Mesothelial cell of epicardium (in vitro differentiated cells): ENCODE results near the gene ALAD. TPM values are rescaled to one million over a fixed set of nuclear protein-coding genes. Genes with fewer than 3 reads are reported as not detected.
"Not testable (repeated sequence)": the region's sequence is repeated elsewhere in the genome, so short reads cannot be mapped to it uniquely, and the experiment has no call there.

Source experiments
- DNase-seq, 2 experiments: peaks; one replicate each; pipeline ENCODE4 v3.0.0; 2021; ENCODE audit warnings: low spot score in 2 of 2; ENCODE audit not compliant: unreplicated experiment in 2 of 2
- H3K27ac Mint-ChIP-seq: 2 replicates; pipeline ENCODE4 v1.8.0; 2021; ENCODE audit warnings: mixed read lengths
- H3K27me3 Mint-ChIP-seq: 2 replicates; pipeline ENCODE4 v1.8.0; 2021; ENCODE audit warnings: low read depth, mixed read lengths
- H3K36me3 Mint-ChIP-seq: 2 replicates; pipeline ENCODE4 v1.8.0; 2021; ENCODE audit warnings: mixed read lengths
- H3K4me1 Mint-ChIP-seq: 2 replicates; pipeline ENCODE4 v1.8.0; 2021; ENCODE audit warnings: mixed read lengths
- H3K4me3 Mint-ChIP-seq: 2 replicates; pipeline ENCODE4 v1.8.0; 2021; ENCODE audit warnings: mild to moderate bottlenecking, moderate library complexity, mixed read lengths
- H3K9me3 Mint-ChIP-seq: 2 replicates; pipeline ENCODE4 v1.8.0; 2021; ENCODE audit warnings: mixed read lengths
- total RNA-seq: library from RNA; stranded (reverse); gene quantifications from 3 replicates; pipeline ENCODE4 v1.2.1, GENCODE V29; 2021
- TF ChIP-seq, protein P1 (sequence below): fragments of 200-600 bp; sonication (generic); IDR thresholded peaks from one replicate; pipeline ENCODE4 v1.5.0; 2021; ENCODE audit warnings: antibody characterized with exemption; ENCODE audit not compliant: unreplicated experiment

Gene ALAD
- total RNA-seq, 1 donor from 2014 or later, result 45.6 TPM

- no peak for DNase-seq
- no peaks in the 10 kb centered on the region for H3K27me3 Mint-ChIP-seq
- TF ChIP-seq, protein P1, sequence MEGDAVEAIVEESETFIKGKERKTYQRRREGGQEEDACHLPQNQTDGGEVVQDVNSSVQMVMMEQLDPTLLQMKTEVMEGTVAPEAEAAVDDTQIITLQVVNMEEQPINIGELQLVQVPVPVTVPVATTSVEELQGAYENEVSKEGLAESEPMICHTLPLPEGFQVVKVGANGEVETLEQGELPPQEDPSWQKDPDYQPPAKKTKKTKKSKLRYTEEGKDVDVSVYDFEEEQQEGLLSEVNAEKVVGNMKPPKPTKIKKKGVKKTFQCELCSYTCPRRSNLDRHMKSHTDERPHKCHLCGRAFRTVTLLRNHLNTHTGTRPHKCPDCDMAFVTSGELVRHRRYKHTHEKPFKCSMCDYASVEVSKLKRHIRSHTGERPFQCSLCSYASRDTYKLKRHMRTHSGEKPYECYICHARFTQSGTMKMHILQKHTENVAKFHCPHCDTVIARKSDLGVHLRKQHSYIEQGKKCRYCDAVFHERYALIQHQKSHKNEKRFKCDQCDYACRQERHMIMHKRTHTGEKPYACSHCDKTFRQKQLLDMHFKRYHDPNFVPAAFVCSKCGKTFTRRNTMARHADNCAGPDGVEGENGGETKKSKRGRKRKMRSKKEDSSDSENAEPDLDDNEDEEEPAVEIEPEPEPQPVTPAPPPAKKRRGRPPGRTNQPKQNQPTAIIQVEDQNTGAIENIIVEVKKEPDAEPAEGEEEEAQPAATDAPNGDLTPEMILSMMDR, result no peak
- no peaks in the 10 kb centered on the region for H3K4me1 Mint-ChIP-seq
- H3K9me3 Mint-ChIP-seq, result no peaks in the 10 kb centered on the region
- H3K36me3 Mint-ChIP-seq, result peaks cover 38% of the 10 kb centered on the region
- no peak overlapping the region for H3K4me3 Mint-ChIP-seq
- H3K27ac Mint-ChIP-seq, result no peak overlapping the region
Observed at GRCh38 chr9:113388833-113389232, 12.3 kb downstream of the ALAD start.

DNA sequence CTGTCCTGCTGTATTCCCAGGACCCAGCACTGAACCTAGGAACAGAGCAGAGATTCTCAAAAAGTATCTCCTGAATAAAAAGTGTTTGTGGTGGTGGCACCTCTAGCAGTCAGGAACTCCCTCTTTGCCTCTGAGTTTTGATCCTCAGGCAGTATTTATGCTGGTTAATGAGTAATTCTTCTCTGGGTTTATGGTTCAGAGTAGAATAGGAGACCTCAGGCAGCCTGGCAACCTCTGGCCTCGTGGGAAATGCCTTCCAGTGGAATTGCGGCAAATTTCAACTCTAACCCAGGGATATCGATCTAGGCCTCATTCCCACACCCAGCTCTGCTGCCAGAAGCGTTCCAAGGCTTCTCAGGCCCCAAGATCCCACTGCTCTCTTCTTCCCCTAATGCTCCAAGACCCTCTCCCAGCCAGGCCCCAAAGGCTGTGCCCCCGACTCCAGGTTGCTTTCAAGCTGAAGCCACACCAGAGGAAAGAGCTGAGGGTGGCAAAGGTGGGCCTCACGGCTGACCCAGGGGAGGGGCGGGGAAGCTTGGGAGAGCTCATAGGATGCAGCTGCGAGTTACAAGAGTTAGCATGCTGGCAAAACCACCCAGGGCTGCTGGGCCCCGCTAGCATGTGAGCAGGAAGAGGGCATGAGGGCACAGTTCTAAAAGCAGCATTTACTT, 13.4 kb downstream of the ALAD start:
- no peak for DNase-seq
- Mint-ChIP-seq H3K4me3 (no peak overlapping the region), H3K27me3 (no peaks in the 10 kb centered on the region), H3K4me1 (no peaks in the 10 kb centered on the region), H3K36me3 (peaks cover 32% of the 10 kb centered on the region), H3K9me3 (no peaks in the 10 kb centered on the region), H3K27ac (no peak overlapping the region)
- TF ChIP-seq, protein P1, result no peak

DNA sequence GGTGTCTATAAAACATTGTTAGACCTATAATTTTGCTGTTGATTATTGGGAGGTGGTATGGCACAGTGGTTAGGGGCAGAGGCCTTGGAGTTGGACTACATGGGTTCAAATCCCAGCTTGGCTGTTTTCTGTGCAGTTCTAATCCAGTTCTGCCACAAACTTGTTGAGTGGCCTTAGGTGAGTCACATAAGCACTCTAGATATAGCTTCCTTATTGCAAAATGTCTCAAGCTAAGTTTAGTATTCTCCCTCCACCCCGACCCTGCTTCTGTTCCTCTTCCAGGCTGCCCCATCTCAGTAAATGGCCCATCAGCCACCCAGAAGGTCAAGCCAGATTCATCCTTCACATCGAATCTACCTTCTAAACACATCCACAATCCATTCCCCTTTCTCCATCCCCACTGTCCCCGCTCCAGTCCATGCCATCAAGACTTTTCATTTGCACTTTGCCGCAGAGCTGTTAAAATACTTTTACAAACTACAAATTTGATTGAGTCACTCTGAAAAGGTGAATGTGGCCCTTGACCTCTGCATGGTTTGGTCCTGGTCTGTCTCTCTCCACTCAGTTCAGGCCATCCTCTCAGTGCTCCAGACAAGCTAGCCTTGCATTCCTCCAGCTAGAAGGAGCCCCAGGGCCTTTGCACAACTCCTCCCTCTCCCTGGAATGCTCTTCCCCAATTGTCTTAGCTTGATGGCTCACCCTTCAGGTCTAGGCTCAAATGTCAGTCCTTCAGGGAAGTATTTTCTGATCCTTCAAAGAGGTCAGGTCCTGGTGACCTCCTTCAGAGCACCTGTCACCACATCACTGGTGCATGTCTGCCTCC, 14.3 kb downstream of the ALAD start:
- H3K4me1 Mint-ChIP-seq, result peaks cover 7% of the 10 kb centered on the region
- H3K36me3 Mint-ChIP-seq, result peaks cover 28% of the 10 kb centered on the region
- peak overlapping the region; percentile 13 for H3K27ac Mint-ChIP-seq
- DNase-seq, result no peak
- no peaks in the 10 kb centered on the region for H3K27me3 Mint-ChIP-seq
- TF ChIP-seq, protein P1, result no peak
- no peak overlapping the region for H3K4me3 Mint-ChIP-seq
- no peaks in the 10 kb centered on the region for H3K9me3 Mint-ChIP-seq

GRCh38 chr9:113381909-113382411, 19.1 kb downstream of the ALAD start:
- H3K4me1 Mint-ChIP-seq, result peaks cover 33% of the 10 kb centered on the region
- TF ChIP-seq, protein P1, result no peak
- DNase-seq, result no peak
- H3K27me3 Mint-ChIP-seq, result no peaks in the 10 kb centered on the region
- H3K4me3 Mint-ChIP-seq, result no peak overlapping the region
- peaks cover 7% of the 10 kb centered on the region for H3K36me3 Mint-ChIP-seq
- H3K9me3 Mint-ChIP-seq, result no peaks in the 10 kb centered on the region
- H3K27ac Mint-ChIP-seq, result peak overlapping the region; percentile 93

DNA sequence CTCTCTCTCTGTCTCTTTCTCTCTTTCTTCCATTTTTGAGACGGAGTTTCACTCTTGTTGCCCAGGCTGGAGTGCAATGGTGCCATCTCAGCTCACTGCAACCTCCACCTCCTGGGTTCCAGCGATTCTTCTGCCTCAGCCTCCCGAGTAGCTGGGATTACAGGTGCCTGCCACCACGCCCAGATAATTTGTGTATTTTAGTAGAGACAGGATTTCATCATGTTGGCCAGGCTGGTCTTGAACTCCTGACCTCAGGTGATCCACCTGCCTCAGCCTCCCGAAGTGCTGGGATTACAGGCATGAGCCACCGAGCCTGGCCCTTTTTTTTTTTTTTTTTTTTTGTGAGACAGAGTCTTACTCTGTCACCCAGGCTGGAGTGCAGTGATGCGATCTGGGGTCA, 19.6 kb downstream of the ALAD start:
- H3K4me3 Mint-ChIP-seq, DNase-seq, H3K36me3 Mint-ChIP-seq, H3K9me3 Mint-ChIP-seq, H3K27me3 Mint-ChIP-seq: not testable (repeated sequence)
- Mint-ChIP-seq H3K27ac (peak overlapping the region; percentile 93), H3K4me1 (peaks cover 33% of the 10 kb centered on the region)

DNA sequence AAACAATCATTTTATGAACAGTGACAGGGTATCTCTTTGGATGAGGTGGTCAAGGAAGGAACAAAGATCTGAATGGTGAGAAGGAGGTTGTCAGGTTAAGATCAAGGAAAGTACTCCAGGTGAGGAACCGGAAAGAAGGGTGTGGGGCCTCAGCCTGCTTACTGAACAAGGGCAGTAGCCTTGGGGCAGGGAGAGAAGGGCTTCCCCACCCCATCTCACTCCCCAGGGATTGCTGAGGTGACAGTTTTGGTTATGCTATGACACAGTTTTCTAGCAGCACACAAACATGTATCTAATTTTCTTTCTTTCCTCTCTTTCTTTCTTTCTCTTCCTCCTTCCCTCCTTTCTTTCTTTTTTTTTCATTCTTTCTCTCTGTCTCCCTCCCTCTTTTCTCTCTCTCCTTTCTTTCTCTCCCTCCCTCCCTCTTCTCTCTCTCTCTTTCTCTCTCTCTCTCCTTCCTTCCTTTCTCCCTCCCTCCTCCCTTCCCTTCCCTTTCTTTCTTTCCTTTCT, 20.2 kb downstream of the ALAD start:
- no peaks in the 10 kb centered on the region for H3K27me3 Mint-ChIP-seq
- H3K4me1 Mint-ChIP-seq, result peaks cover 33% of the 10 kb centered on the region
- H3K27ac Mint-ChIP-seq, result peak overlapping the region; percentile 74
- peak overlapping the region; percentile 1 for H3K4me3 Mint-ChIP-seq
- H3K9me3 Mint-ChIP-seq, result no peaks in the 10 kb centered on the region
- H3K36me3 Mint-ChIP-seq, result no peaks in the 10 kb centered on the region
- TF ChIP-seq, protein P1, result no peak
- no peak for DNase-seq

- H3K27me3 Mint-ChIP-seq, DNase-seq, H3K36me3 Mint-ChIP-seq, H3K4me3 Mint-ChIP-seq, H3K9me3 Mint-ChIP-seq: not testable (repeated sequence)
- Mint-ChIP-seq H3K4me1 (peaks cover 39% of the 10 kb centered on the region), H3K27ac (peak overlapping the region; percentile 92)
Observed at GRCh38 chr9:113379829-113380210, 21.3 kb downstream of the ALAD start.

GRCh38 chr9:113379094-113379828, 21.8 kb downstream of the ALAD start:
- H3K27me3 Mint-ChIP-seq, H3K36me3 Mint-ChIP-seq, DNase-seq, H3K9me3 Mint-ChIP-seq: not testable (repeated sequence)
- Mint-ChIP-seq H3K4me3 (peak overlapping the region; percentile 0), H3K27ac (peak overlapping the region; percentile 92), H3K4me1 (peaks cover 39% of the 10 kb centered on the region)
